GM12878 (cell line): ENCODE results near the gene LCORL. TPM values are rescaled to one million over a fixed set of nuclear protein-coding genes. Genes with fewer than 3 reads are reported as not detected.

Experiments
- ATAC-seq: fragments of 200-7000 bp; cut with Tn5 transposase; 3 replicates; pipeline ENCODE4 v1.9.1; 2020; ENCODE audit warnings: mild to moderate bottlenecking, moderate library complexity
- BruUV-seq: library from RNA; stranded (reverse); fragments of 400-500 nt; replicated peaks from 2 replicates; lab custom pipeline; 2021; lab: Mats Ljungman, UMichigan
- CTCF ChIA-PET: fragments of 300-600 bp; sonication (Branson Sonifier 250); formaldehyde crosslinking; extraction: SDS; loops from one replicate; lab custom pipeline; 2021; ENCODE audit warnings: inconsistent platforms; lab: Yijun Ruan, JAX
- POLR2A ChIA-PET: fragments of 350-600 bp; formaldehyde crosslinking; extraction: SDS; loops from one replicate; lab custom pipeline; 2021; ENCODE audit warnings: inconsistent platforms; lab: Charles Lee
- RAD21 ChIA-PET: fragments of 300-600 bp; sonication (Branson Sonifier 250); formaldehyde crosslinking; loops from one replicate; lab custom pipeline; 2023; ENCODE audit warnings: antibody characterized with exemption; ENCODE audit not compliant: unreplicated experiment; lab: Charles Lee
- SMC1A ChIA-PET: fragments of 300-600 bp; sonication (Branson Sonifier 250); formaldehyde crosslinking; loops from one replicate; lab custom pipeline; 2023; ENCODE audit not compliant: unreplicated experiment, uncharacterized antibody; lab: Charles Lee
- DNase-seq: peaks from one replicate; pipeline ENCODE4 v3.0.0-alpha.2; 2011; ENCODE audit warnings: low read depth, low spot score
- FAIRE-seq: peaks from 3 replicates; lab custom pipeline; 2011; peaks lifted over from hg19 to GRCh38; lab: Jason Lieb, UNC
- H2AFZ ChIP-seq: 2 replicates; pipeline ENCODE4 v1.6.0; 2011; ENCODE audit warnings: low read depth, low read length, control low read depth; ENCODE audit not compliant: control insufficient read depth
- H3K27ac ChIP-seq: 2 replicates; pipeline ENCODE4 v1.5.1; 2011; ENCODE audit warnings: control low read depth; ENCODE audit not compliant: control insufficient read depth, insufficient read depth
- H3K27me3 ChIP-seq, 2 experiments: replicated peaks in 1 of 2; 2 replicates each; pipeline versions ENCODE4 v1.6.0 to v1.6.1; 2011; ENCODE audit warnings: low read length in 1 of 2; ENCODE audit not compliant: control insufficient read depth in 2 of 2, insufficient read depth in 2 of 2
- H3K36me3 ChIP-seq, 2 experiments: 2 replicates each; pipeline ENCODE4 v1.5.1; 2011; ENCODE audit warnings: low read length in 1 of 2; ENCODE audit not compliant: control insufficient read depth in 2 of 2, insufficient read depth in 2 of 2
- H3K4me1 ChIP-seq: 2 replicates; pipeline ENCODE4 v1.6.1; 2011; ENCODE audit warnings: mild to moderate bottlenecking, low read length, moderate library complexity, mixed read lengths; ENCODE audit not compliant: control insufficient read depth, insufficient read depth
- H3K4me2 ChIP-seq: 2 replicates; pipeline ENCODE4 v1.6.0; 2011; ENCODE audit warnings: control low read depth; ENCODE audit not compliant: control insufficient read depth, insufficient read depth
- H3K4me3 ChIP-seq: fragments of 200-600 bp; sonication (generic); 2 replicates; pipeline ENCODE4 v1.5.1; 2016
- H3K79me2 ChIP-seq: 2 replicates; pipeline ENCODE4 v1.6.0; 2011; ENCODE audit warnings: low read length; ENCODE audit not compliant: control insufficient read depth, insufficient read depth
- H3K9ac ChIP-seq: 2 replicates; pipeline ENCODE4 v1.8.0; 2011; ENCODE audit warnings: low read length, control low read depth, mixed read lengths; ENCODE audit not compliant: control insufficient read depth, insufficient read depth
- H3K9me3 ChIP-seq: replicated peaks from 3 replicates; pipeline ENCODE4 v1.5.1; 2011; ENCODE audit warnings: mild to moderate bottlenecking, low read length; ENCODE audit not compliant: control insufficient read depth, insufficient read depth
- H4K20me1 ChIP-seq: 2 replicates; pipeline ENCODE4 v1.6.0; 2011; ENCODE audit not compliant: control insufficient read depth, insufficient read depth
- BHLHE40 ChIP-seq, 2 experiments: fragments of 450-650 bp in 1 of 2; IDR thresholded peaks; 2 replicates each; pipeline ENCODE4 v1.6.1; 2011 to 2017; ENCODE audit warnings: low read depth in 2 of 2, borderline replicate concordance in 1 of 2, improper control_type of control experiment in 1 of 2, low read length in 1 of 2, mild to moderate bottlenecking in 1 of 2
- CEBPZ ChIP-seq: fragments of 150-350 bp; IDR thresholded peaks from 2 replicates; pipeline ENCODE4 v1.6.1; 2016; ENCODE audit warnings: low read depth, low read length
- NKRF ChIP-seq: fragments of 450-650 bp; conservative IDR thresholded peaks from 2 replicates; pipeline ENCODE4 v1.6.1; 2017; ENCODE audit warnings: mild to moderate bottlenecking, moderate library complexity
- POLR2A ChIP-seq: IDR thresholded peaks from 2 replicates; pipeline ENCODE4 v1.6.1; 2011; ENCODE audit warnings: low read depth, mild to moderate bottlenecking, low read length
- POU2F2 ChIP-seq: IDR thresholded peaks from 3 replicates; pipeline ENCODE4 v1.6.1; 2011; ENCODE audit warnings: low read depth, mild to moderate bottlenecking, low read length, borderline replicate concordance
- RAD51 ChIP-seq: fragments of 450-650 bp; IDR thresholded peaks from 2 replicates; pipeline ENCODE4 v1.6.1; 2016; ENCODE audit warnings: moderate library complexity, mild to moderate bottlenecking, inconsistent platforms
- SREBF2 ChIP-seq: IDR thresholded peaks from 2 replicates; pipeline ENCODE4 v1.6.1; 2012; ENCODE audit warnings: mild to moderate bottlenecking, low read length
- USF2 ChIP-seq: IDR thresholded peaks from 2 replicates; pipeline ENCODE4 v1.6.1; 2011; ENCODE audit warnings: low read depth, low read length, improper control_type of control experiment, borderline replicate concordance
- YY1 ChIP-seq: IDR thresholded peaks from 2 replicates; pipeline ENCODE4 v1.6.1; 2011; ENCODE audit warnings: low read depth, mild to moderate bottlenecking, low read length
- ZSCAN29 ChIP-seq: fragments of 450-650 bp; IDR thresholded peaks from 2 replicates; pipeline ENCODE4 v1.6.1; 2017; ENCODE audit warnings: mild to moderate bottlenecking, moderate library complexity
- WGBS: methylation state at CpG from one replicate; pipeline ENCODE4 v1.1.6; 2016; ENCODE audit warnings: low lambda C conversion rate; ENCODE audit not compliant: insufficient replicate concordance, insufficient coverage; ENCODE audit errors: missing lambda C conversion rate; 5-methylcytosine and 5-hydroxymethylcytosine counted together
- in situ Hi-C: fragments of 300-500 bp; cut with MboI; formaldehyde crosslinking; loops from 9 replicates; pipeline ENCODE4 v1.14.3; 2018; ENCODE audit warnings: mixed read lengths
- intact Hi-C: fragments of 100-400 bp; cut with micrococcal nuclease; formaldehyde crosslinking; loops from one replicate; pipeline ENCODE4 v1.14.2; 2022; ENCODE audit not compliant: unreplicated experiment
- polyA plus RNA-seq, 11 experiments: library from polyadenylated mRNA; depleted of rRNA in 4 of 11; unstranded in 6 of 11; stranded (reverse) in 5 of 11; fragments of >200 nt; fragmentation: Nextera tagmentation in 4 of 11; fragmentation: Illumina TruSeq in 1 of 11; extraction: Ambion mirVana in 4 of 11; extraction: Trizol in 1 of 11; gene quantifications; 1 replicate in 1 of 11; 2 replicates in 10 of 11; pipeline versions ENCODE4 v1.2.1 to v1.2.3, GENCODE V29; 2011 to 2016; ENCODE audit warnings: inconsistent platforms in 2 of 11, missing spikeins in 2 of 11, low read depth in 1 of 11
- total RNA-seq, 4 experiments: library from RNA; depleted of rRNA in 3 of 4; stranded (reverse); fragments of >200 nt in 3 of 4; fragmentation: Illumina TruSeq in 1 of 4; extraction: Trizol in 1 of 4; gene quantifications; 2 replicates each; pipeline versions ENCODE4 v1.2.1 to v1.2.3, GENCODE V29; 2013 to 2021

Gene LCORL
- total and polyA plus RNA-seq, 10 of the 15 experiments (the other 5 are each of a cell fraction or from before 2014, with no cell fraction given) = 2.2 to 9.8 (median 5.9) TPM

DNA sequence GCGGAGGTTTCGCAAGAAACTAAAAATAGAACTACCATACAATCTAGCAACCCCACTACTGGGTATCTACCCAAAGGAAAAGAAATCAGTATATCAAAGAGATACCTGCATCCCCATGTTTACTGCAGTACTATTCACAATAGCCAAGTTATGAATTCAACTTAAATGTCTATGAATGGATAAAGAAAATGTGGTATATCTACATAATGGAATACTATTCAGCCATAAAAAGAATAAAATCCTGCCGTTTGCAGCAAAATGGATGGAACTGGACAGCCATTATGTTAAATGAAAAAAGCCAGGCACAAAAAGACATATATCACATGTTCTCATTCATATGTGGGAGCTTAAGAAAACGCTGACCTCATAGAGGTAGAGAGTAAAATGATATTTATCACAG, 65.3 kb downstream of the LCORL start (continued):
- TF ChIP-seq BHLHE40 (IDR thresholded peaks at IDR 0.05; ENCODE audit: borderline replicate concordance in 1 of 2, low read depth in 2 of 2, low read length in 1 of 2) = no peak
- TF ChIP-seq POLR2A = no peak
- no peak for TF ChIP-seq POU2F2
- no peak for TF ChIP-seq ZSCAN29
- no peak for TF ChIP-seq USF2
- no peak for TF ChIP-seq CEBPZ
- no peak for TF ChIP-seq RAD51

DNA sequence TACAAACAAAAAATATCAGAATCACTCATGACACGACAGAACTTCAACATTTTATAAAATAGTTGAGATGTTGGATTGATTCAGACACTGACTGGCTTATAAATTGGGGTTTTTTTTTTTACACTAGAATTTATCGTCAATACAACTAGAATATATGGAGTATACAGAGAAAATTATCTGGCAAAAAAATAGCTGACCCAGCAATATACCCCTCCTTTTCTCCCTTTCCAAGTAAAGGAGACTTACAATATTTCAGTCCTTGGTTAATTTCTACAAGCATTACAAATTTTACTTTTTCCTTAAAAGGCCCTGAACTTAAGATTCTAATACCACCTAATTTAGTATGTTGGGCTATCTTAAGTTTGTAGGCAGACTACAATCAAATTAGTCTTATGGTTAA, 76.3 kb downstream of the LCORL start:
- in situ Hi-C loops = no loop called here
- no peak for DNase-seq

More for the DNA sequence above, 76.3 kb downstream of the LCORL start:
- Histone ChIP-seq H3K36me3 (no peaks in the 10 kb centered on the region), H4K20me1 (no peaks in the 10 kb centered on the region), H3K4me1 (no peaks in the 10 kb centered on the region), H3K27me3 (no peaks in the 10 kb centered on the region), H3K4me3 (no peak overlapping the region), H3K4me2 (no peak overlapping the region), H3K9ac (no peak overlapping the region), H3K27ac (no peak overlapping the region), H3K9me3 (no peaks in the 10 kb centered on the region), H3K79me2 (no peaks in the 10 kb centered on the region), H2AFZ (no peak overlapping the region)
- ATAC-seq = no peak
- TF ChIP-seq NKRF = no peak
- TF ChIP-seq ZSCAN29 = no peak
- TF ChIP-seq YY1 = no peak
- TF ChIP-seq SREBF2 = no peak
- FAIRE-seq = no peak
- SMC1A ChIA-PET = no interaction called here
- CTCF ChIA-PET = no interaction called here
- intact Hi-C loops = no loop called here
- 70% methylated on average over 2 of the region's 2 CpGs for WGBS
- RAD21 ChIA-PET = no interaction called here
- no TSS peak for BruUV-seq
- POLR2A ChIA-PET = no interaction called here
